HCEC 1CT (cell line): ENCODE results near the gene EPOP.
"Not testable (repeated sequence)": the region's sequence is repeated elsewhere in the genome, so short reads cannot be mapped to it uniquely, and the experiment has no call there.

Experiments
- DNase-seq: peaks from one replicate; pipeline ENCODE4 v3.0.0-alpha.2; 2017

The EPOP gene

GRCh38 chr17:38672788-38673706, 1.7 kb downstream of the EPOP start:
- no peak for DNase-seq

- DNase-seq, result no peak
Observed at GRCh38 chr17:38671939-38672720, 2.6 kb downstream of the EPOP start.

DNA sequence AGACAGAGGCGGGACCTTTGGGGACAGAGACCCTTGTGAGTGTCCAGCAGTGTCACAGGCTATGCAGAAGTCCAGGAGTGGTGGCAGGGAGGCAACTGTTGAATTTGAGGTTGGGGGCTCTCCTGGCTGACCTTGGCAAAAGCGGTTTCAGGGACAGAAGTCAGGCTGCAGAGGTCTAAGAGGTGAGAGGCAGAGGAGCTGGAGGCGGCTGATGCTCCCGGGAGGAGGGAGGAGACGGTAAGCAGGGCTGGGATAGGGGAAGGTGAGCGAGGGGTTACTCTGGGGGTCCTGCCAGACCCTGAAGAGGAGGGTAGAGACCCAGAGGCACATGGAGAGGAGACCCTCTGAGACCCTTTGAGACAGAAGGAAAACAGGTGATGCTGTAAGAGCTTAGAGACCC, 5.2 kb downstream of the EPOP start:
- no peak for DNase-seq

DNA sequence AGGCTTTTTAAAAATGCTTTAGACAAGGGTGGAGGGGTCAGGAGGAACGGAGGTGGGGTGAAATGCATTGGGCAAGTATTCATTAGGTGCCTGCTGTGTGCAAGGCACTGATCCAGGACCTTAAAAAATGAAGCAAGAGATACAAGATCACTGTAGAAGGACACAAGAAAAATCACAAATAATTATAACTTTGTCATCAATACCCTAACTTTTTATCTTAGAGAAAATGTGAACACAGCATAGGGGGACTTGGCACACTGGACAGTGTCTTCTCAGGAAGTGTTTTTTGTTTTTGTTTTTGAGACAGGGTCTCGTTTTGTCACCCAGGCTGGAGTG, 7.0 kb downstream of the EPOP start:
- DNase-seq, result no peak

- peak; percentile 67 for DNase-seq
Observed at GRCh38 chr17:38667099-38667786, 7.5 kb downstream of the EPOP start.

DNA sequence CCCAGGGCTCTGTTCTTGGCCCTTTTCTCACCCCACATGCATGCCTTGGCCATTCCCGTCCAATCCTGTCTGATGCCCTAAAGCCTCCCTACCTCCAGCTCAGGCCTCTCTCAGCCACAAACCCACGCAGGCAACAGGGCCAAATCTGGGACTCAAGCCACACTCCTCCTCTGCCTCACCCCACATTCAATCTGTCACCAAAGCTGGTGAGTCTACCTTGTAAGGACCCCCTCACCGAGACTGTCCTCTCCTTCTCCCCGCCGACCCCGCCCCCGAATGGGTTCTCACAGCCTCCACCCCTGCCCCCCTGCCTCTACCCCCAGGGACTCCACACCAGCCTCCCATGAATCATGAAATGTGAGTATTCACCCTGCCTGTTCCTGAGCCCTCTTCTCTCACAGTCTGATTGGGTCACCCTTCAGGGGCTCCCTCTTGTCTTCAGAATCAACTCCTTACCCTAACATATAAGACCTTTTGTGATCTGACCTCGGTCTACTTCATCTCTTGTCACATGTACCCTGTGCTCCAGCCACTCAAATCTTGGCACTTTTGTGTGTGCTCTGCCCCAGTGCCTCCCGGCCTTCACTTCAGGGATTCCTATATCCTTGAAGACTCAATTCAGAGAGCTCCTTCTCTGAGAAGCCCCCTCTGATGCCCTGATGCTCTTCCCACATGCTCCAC, 10.7 kb downstream of the EPOP start:
- no peak for DNase-seq

DNA sequence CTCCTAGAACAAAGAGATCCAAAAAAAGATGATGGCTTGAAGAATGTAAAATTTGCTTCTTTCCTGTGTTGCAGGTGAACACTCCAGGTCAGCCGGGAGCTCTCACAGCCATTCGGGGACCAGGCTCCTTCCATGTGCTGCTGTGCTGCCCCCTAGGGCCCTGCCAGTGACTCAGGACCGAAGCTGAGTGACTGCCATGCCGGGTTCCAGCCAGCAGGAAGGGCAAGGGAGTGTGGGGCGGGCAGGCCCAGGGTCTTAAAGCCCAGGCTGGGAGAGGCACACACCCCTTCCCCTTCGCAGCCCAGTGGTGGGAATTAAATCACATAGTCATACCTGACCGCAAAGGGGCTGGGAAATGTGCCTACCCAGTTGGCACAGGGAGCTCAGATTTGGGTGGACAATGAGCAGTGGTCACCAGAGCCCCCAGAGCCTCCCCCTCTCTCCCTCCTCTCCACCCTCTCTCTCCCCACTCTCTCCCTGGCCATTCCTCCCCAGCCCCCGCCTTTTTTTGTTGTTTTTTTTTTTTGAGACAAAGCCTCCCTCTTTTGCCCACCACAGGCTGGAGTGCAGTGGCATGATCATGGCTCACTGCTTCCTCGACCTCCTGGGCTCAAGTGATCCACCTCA, 11.5 kb downstream of the EPOP start:
- DNase-seq, result peak; percentile 42

- no peak for DNase-seq
Observed at GRCh38 chr17:38660097-38661025, 14.4 kb downstream of the EPOP start.

DNA sequence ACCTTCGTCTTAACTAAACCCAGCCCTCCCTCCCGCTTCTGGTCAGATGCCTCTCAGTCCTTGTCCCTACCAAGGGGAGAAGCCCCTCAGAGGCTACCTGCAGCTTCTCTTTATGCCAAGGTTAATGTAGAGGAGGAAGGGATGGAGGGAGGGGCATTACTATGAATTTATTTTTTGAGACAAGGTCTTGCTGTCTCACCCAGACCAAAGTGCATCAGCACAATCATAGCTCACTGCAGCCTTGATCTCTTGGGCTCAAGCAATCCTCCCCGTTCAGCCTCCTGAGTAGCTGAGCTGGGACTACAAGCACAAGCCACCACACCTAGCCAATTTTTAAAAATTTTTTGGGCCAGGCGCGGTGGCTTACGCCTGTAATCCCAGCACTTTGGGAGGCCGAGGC, 15.3 kb downstream of the EPOP start:
- DNase-seq, result no peak

DNA sequence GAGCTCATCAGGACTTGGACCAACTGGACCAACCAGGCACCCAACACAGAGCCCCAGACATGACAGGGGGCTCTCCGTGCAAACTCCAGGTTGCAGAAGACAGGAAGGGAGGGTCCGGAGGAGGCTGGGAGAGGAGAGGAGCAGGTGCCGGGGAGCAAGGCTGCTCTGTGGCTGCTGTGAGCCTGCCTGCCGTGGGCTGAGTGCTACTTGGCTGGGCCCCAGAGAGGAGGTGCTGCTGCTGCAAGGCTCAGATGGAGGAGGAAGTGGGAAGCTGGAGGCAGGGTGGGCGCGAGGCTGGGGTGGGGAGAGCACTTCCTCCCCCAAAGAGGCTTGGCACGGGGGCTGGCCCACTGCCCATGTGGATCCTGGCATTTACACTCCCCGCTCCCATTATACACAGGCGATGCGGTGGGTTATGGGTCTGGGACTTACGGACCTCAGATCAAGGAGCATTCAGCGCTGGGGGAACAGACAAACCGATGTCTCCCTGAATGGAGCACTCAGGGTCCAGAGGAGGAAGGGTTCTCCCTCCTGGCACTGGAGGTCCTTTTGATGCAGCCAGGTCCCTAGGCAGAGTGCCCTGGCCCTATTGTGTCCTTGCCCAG, 15.9 kb downstream of the EPOP start:
- no peak for DNase-seq

DNA sequence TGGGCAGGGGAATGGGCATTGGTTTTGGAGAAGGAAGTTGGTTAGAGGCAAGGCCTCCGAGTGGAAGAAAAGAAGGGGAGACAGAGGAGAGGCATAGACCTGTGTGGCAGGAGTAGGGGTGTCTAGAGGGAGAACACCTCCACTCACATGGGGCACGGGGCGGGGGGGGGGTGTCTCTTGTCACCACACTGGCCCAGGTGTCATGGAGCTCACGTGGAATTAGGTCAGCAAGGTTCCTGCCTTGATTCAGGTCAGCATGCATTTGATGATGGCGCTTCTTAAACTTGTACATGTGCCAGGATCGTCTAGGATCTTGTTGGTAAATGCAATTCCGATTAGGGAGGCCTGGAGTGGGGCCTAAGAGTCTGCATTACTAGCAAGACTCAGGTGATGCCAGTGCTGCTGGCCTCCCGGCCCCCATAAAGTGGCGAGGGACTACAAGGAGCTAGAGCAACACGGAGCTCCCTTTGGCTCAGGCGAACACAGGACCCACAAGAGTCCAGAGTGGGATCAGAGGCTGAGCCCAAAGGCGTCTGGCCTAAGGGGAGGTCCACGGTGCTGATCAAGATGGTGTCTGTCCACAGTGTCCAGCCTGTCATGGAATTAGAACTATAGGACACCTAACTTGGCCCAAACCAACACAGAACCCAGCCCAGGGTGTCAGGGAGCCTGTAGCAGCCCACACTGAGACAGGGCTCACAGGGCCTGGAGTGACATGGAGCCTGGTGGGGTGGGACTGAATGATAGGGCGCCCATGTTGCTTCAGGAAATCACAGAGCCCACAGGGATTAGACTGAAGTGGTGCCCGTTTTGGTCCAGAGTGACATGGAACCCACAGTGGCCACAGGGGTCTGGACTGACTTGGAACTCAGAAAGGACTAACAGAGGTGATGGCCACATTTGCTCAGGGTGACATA, 16.7 kb downstream of the EPOP start:
- DNase-seq, result no peak

- DNase-seq, result no peak
Observed at GRCh38 chr17:38656959-38657823, 17.6 kb downstream of the EPOP start.

- DNase-seq, result no peak
Observed at GRCh38 chr17:38654411-38655398, 20.1 kb downstream of the EPOP start.

DNA sequence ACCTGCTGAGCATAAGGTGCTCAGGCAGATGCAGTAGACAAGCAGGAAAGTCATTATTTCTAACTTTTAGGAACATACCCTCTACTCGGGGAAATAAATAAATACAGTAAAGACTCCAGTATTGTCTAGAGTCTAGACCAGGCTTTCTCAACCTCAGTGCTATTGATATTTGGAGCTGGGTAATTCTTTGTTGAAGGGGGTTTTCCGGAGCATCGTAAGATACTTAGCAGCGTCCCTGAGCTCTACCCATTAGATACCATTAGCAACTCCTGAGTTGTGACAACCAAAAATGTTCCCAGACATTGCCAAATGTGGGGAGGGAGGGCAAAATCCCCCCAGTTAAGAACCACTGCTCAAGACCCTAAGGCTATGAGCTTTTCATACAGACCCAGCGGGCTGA, 21.1 kb downstream of the EPOP start:
- no peak for DNase-seq

DNA sequence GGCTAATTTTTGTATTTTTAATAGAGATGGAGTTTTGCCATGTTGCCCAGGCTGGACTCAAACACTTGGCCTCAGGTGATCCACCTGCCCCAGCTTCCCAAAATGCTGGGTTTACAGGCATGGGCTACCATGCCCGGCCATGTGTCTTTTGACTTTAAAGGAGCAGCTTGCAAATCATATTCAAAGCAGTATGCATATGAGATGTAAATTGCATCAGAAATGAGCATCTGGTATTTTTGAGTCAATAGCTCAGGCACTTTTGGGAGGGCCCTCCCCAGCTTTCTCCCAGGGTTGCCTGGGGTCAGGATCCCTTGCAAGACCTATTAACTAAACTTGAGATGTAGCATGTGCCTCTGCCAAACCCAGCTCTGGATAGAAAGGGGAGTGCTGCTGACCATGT, 21.5 kb downstream of the EPOP start:
- no peak for DNase-seq

GRCh38 chr17:38650653-38651173, 24.0 kb downstream of the EPOP start:
- not testable (repeated sequence) for DNase-seq

DNA sequence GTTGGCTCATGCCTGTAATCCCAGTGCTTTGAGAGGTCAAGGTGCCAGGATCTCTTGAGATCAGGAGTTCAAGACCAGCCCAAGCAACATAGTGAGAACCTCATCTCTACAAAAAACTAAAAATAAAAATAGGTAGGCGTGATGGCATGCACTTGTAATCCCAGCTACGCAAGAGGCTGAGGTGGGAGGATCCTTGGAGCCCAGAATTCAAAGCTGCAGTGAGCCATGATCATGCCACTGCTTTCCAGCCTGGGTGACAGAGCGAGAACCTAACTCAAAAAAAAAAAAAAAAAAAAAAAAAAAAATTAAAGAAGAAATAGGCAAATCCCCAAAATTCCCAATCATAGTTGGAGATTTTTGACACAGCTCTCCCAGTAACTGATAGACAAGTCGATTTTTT, 36.8 kb downstream of the EPOP start:
- DNase-seq, result no peak
